ENCODE measurements around the gene RAB6B.

The RAB6B gene

DNA sequence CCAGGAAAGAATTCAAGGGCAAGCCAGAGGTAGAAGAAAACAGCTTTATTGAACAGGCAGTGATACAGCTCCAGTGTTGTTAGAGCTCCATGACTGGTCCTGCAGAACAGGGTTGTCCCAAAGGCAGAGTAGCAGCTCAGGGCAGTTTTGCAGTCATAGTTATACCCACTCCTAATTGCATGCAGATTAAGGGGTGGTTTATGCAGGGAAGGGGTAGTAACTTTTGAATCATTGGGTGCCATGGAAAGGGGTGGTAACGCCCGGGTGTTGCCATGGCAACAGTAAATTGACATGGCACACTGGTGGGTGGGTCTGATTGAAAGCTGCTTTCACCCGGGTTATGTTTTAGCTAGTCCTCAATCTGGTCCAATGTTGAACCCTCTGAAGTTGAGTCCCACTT lies 9.7 kb upstream of the RAB6B start:
- TF ChIP-seq, protein P1, sequence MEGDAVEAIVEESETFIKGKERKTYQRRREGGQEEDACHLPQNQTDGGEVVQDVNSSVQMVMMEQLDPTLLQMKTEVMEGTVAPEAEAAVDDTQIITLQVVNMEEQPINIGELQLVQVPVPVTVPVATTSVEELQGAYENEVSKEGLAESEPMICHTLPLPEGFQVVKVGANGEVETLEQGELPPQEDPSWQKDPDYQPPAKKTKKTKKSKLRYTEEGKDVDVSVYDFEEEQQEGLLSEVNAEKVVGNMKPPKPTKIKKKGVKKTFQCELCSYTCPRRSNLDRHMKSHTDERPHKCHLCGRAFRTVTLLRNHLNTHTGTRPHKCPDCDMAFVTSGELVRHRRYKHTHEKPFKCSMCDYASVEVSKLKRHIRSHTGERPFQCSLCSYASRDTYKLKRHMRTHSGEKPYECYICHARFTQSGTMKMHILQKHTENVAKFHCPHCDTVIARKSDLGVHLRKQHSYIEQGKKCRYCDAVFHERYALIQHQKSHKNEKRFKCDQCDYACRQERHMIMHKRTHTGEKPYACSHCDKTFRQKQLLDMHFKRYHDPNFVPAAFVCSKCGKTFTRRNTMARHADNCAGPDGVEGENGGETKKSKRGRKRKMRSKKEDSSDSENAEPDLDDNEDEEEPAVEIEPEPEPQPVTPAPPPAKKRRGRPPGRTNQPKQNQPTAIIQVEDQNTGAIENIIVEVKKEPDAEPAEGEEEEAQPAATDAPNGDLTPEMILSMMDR (IDR thresholded peaks at IDR 0.05) = no peak
- H3K4me1 Mint-ChIP-seq = no peaks in the 10 kb centered on the region
- no peaks in the 10 kb centered on the region for H3K36me3 Mint-ChIP-seq (ENCODE audit: low read depth)
- no peak overlapping the region for H3K4me3 Mint-ChIP-seq
- peaks cover 29% of the 10 kb centered on the region for H3K27me3 Mint-ChIP-seq (ENCODE audit: low read depth, poor library complexity)
- DNase-seq = no peak
- H3K27ac Mint-ChIP-seq = no peak overlapping the region
- H3K9me3 Mint-ChIP-seq = peaks cover 9% of the 10 kb centered on the region

DNA sequence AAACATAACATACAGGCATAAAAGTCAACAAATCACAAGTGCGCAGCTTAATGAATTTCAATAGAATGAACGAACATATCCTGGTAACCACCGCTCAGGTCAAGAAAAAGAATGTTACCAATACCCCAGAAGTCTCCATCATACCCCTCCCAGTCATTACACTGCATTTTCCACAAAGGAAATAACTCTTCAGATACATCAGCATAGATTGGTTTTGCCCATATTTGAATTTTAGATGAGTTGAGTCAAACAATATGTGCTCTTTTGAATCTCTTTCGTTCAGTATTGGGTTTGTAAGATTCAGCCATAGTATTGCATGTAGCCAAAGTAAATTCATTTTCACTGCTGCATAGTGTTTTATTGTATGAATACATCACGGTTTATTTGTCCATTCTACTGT lies 6.2 kb upstream of the RAB6B start:
- no peaks in the 10 kb centered on the region for H3K36me3 Mint-ChIP-seq (ENCODE audit: low read depth)
- peaks cover 64% of the 10 kb centered on the region for H3K27me3 Mint-ChIP-seq (ENCODE audit: low read depth, poor library complexity)
- no peak overlapping the region for H3K27ac Mint-ChIP-seq
- no peaks in the 10 kb centered on the region for H3K4me1 Mint-ChIP-seq
- DNase-seq = no peak
- peaks cover 9% of the 10 kb centered on the region for H3K9me3 Mint-ChIP-seq
- H3K4me3 Mint-ChIP-seq = no peak overlapping the region
- TF ChIP-seq, protein P1 (IDR thresholded peaks at IDR 0.05) = no peak

DNA sequence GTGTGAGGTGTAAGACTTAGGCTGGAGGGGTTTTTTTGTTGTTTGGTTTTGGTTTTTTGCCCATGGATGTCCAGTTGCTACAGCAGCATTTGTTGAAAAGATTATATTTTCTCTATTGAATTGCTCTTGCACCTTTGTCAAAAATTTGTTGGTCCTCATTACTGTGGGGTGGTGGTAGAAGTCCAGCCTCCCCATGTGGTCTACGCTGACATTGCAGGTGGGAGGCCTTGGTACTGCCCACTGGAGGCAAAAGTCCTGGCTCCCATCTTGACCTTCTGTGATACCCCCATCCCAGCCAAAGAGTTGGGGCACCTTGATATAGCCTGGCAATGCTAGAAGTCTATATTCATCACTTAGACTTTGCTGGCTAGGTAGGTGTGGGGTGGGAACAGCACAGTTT lies 5.4 kb upstream of the RAB6B start:
- Mint-ChIP-seq H3K27me3 (ENCODE audit: low read depth, poor library complexity) (peaks cover 68% of the 10 kb centered on the region), H3K9me3 (peaks cover 9% of the 10 kb centered on the region), H3K4me3 (no peak overlapping the region), H3K4me1 (no peaks in the 10 kb centered on the region), H3K27ac (no peak overlapping the region), H3K36me3 (ENCODE audit: low read depth) (no peaks in the 10 kb centered on the region)
- no peak for DNase-seq
- TF ChIP-seq, protein P1 (IDR thresholded peaks at IDR 0.05) = no peak

DNA sequence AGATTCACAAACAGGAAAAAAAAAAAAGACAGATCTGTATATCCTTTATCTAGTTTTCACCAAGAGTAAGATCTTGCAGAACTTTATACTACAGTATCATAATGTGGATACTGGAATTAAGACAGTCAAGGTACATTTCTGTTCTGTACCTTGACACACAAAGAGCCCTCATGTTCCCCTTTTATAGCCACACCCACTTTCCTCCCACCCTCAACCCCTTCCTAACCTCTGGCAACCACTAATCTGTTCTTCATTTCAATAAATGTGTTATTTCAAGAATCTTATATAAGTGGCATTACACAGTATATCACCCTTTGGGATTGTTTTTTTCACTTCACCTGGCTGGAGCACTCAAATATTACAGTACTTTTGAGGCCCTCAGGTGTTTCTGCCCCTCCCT lies 3.6 kb upstream of the RAB6B start:
- Mint-ChIP-seq H3K4me1 (no peaks in the 10 kb centered on the region), H3K4me3 (no peak overlapping the region), H3K27ac (no peak overlapping the region), H3K9me3 (peaks cover 9% of the 10 kb centered on the region), H3K27me3 (ENCODE audit: low read depth, poor library complexity) (peaks cover 80% of the 10 kb centered on the region), H3K36me3 (ENCODE audit: low read depth) (no peaks in the 10 kb centered on the region)
- TF ChIP-seq, protein P1 (IDR thresholded peaks at IDR 0.05) = no peak
- DNase-seq = no peak

DNA sequence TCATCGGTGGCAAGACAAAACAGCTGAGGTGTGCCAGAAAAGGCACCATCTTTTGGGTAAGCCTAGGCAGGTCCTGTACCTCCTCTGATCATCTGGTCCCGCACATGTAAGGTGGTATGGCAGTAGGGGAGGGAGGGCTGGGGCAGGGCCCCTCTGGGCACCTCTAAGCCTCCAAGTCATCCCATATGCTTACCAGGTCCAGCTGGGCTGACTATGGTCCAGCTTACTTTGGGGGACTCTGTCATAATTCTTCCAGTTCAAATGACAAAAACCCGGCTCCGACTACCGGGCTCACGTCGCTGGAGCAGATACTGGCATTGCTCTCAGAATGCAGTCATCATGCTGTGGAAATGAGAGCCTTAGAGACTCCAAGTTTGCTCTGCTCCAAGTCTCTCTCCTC lies 1.9 kb upstream of the RAB6B start:
- no peak for DNase-seq
- Mint-ChIP-seq H3K36me3 (ENCODE audit: low read depth) (no peaks in the 10 kb centered on the region), H3K4me3 (peak overlapping the region; percentile 91), H3K4me1 (no peaks in the 10 kb centered on the region), H3K27ac (no peak overlapping the region), H3K9me3 (peaks cover 1% of the 10 kb centered on the region), H3K27me3 (ENCODE audit: low read depth, poor library complexity) (peaks cover 89% of the 10 kb centered on the region)
- TF ChIP-seq, protein P1 (IDR thresholded peaks at IDR 0.05) = no peak

DNA sequence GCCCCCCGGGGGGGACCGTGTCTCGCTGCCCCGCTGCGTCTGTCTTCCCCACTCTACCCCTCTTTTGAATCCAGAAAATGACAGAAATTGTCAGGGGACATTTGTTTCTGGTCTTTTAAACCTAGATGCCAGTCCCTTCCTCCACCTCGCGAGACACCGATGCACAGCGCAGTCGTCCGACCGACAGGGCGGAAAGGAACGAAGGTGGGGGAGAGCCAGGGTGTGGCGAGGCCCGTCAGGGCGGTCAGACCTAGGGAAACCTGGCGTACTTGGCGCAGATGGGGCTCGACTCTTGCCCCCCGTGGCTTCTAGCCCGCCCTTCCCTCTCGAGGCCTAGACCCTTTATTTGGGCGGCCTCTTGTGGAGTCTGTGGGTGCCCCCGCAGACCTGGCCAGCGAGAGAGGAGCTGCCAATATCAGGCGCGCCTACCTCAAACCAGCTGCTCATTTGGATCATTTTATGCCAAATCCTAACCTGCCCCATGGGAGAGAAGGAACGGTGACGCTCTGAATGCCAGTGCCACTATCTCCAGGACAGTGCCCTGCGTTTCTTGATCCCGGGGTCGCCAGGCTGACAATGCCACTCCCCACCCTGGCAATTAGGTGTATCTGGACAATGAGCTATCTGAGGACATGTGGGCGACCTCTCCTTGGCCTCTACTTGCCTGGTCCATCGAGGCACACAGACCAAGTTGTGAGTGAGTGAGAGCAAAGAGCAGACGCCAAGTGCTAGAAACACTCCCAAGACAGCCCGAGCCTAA lies 500 bp upstream of the RAB6B start:
- peaks cover 90% of the 10 kb centered on the region for H3K27me3 Mint-ChIP-seq (ENCODE audit: low read depth, poor library complexity)
- peak; percentile 39 for DNase-seq

More for the DNA sequence above, 500 bp upstream of the RAB6B start:
- no peaks in the 10 kb centered on the region for H3K9me3 Mint-ChIP-seq
- TF ChIP-seq, protein P1 (IDR thresholded peaks at IDR 0.05) = no peak
- H3K4me3 Mint-ChIP-seq = peak overlapping the region; percentile 91
- H3K27ac Mint-ChIP-seq = no peak overlapping the region
- H3K4me1 Mint-ChIP-seq = no peaks in the 10 kb centered on the region
- no peaks in the 10 kb centered on the region for H3K36me3 Mint-ChIP-seq (ENCODE audit: low read depth)

Measured in nephron progenitor cell (in vitro differentiated cells).